Lower leg skin (tissue), 3 donors: ENCODE data around the gene HDAC5.

ENCODE experiments used
- POLR2A ChIP-seq, 2 donors: fragments of 450-650 bp; IDR thresholded peaks; one replicate each; pipeline ENCODE4 v1.6.1; 2016 to 2017; ENCODE audit warnings: antibody characterized with exemption in 2 of 2, mild to moderate bottlenecking in 1 of 2, moderate library complexity in 1 of 2
- TF ChIP-seq, protein P1 (sequence below), 3 donors: fragments of 450-650 bp; IDR thresholded peaks; one replicate each; pipeline ENCODE4 v1.5.1; 2016; ENCODE audit warnings: antibody characterized with exemption in 3 of 3, mild to moderate bottlenecking in 3 of 3, moderate library complexity in 2 of 3

DNA sequence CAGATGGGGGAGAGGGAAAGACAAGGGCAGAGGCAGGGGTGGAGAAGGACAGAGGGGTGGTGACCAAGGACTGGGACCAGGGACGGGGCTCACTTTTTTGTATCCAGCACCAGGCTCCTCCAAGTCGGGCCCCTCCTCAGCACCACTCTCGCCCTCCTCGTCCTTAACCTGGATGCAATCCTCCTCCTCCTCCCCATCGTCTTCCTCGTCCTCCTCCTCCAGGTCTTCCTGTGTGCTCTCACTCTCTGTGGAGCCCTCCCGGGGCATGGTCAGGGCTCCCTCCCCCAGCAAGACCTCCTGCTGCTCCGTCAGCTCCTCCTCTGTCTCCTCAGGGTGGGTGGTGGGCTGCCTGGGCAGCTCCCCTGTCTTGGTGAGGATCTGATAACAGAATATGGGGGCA, 36.1 kb downstream of the HDAC5 start:
- TF ChIP-seq, protein P1, sequence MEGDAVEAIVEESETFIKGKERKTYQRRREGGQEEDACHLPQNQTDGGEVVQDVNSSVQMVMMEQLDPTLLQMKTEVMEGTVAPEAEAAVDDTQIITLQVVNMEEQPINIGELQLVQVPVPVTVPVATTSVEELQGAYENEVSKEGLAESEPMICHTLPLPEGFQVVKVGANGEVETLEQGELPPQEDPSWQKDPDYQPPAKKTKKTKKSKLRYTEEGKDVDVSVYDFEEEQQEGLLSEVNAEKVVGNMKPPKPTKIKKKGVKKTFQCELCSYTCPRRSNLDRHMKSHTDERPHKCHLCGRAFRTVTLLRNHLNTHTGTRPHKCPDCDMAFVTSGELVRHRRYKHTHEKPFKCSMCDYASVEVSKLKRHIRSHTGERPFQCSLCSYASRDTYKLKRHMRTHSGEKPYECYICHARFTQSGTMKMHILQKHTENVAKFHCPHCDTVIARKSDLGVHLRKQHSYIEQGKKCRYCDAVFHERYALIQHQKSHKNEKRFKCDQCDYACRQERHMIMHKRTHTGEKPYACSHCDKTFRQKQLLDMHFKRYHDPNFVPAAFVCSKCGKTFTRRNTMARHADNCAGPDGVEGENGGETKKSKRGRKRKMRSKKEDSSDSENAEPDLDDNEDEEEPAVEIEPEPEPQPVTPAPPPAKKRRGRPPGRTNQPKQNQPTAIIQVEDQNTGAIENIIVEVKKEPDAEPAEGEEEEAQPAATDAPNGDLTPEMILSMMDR (IDR thresholded peaks at IDR 0.05): no peak
- TF ChIP-seq POLR2A (IDR thresholded peaks at IDR 0.05): no peak
